GM12878 (cell line): Measurements from ENCODE around the gene GALNT11. TPM values are rescaled to one million over a fixed set of nuclear protein-coding genes. Genes with fewer than 3 reads are reported as not detected.

ENCODE experiments used
- ATAC-seq: fragments of 200-7000 bp; cut with Tn5 transposase; 3 replicates; pipeline ENCODE4 v1.9.1; 2020; ENCODE audit warnings: mild to moderate bottlenecking, moderate library complexity
- BruUV-seq: library from RNA; stranded (reverse); fragments of 400-500 nt; replicated peaks from 2 replicates; lab custom pipeline; 2021; lab: Mats Ljungman, UMichigan
- CTCF ChIA-PET: fragments of 300-600 bp; sonication (Branson Sonifier 250); formaldehyde crosslinking; extraction: SDS; loops from one replicate; lab custom pipeline; 2021; ENCODE audit warnings: inconsistent platforms; lab: Yijun Ruan, JAX
- POLR2A ChIA-PET: fragments of 350-600 bp; formaldehyde crosslinking; extraction: SDS; loops from one replicate; lab custom pipeline; 2021; ENCODE audit warnings: inconsistent platforms; lab: Charles Lee
- RAD21 ChIA-PET: fragments of 300-600 bp; sonication (Branson Sonifier 250); formaldehyde crosslinking; loops from one replicate; lab custom pipeline; 2023; ENCODE audit warnings: antibody characterized with exemption; ENCODE audit not compliant: unreplicated experiment; lab: Charles Lee
- SMC1A ChIA-PET: fragments of 300-600 bp; sonication (Branson Sonifier 250); formaldehyde crosslinking; loops from one replicate; lab custom pipeline; 2023; ENCODE audit not compliant: unreplicated experiment, uncharacterized antibody; lab: Charles Lee
- DNase-seq: peaks from one replicate; pipeline ENCODE4 v3.0.0-alpha.2; 2011; ENCODE audit warnings: low read depth, low spot score
- FAIRE-seq: peaks from 3 replicates; lab custom pipeline; 2011; peaks lifted over from hg19 to GRCh38; lab: Jason Lieb, UNC
- H2AFZ ChIP-seq: 2 replicates; pipeline ENCODE4 v1.6.0; 2011; ENCODE audit warnings: low read depth, low read length, control low read depth; ENCODE audit not compliant: control insufficient read depth
- H3K27ac ChIP-seq: 2 replicates; pipeline ENCODE4 v1.5.1; 2011; ENCODE audit warnings: control low read depth; ENCODE audit not compliant: control insufficient read depth, insufficient read depth
- H3K27me3 ChIP-seq, 2 experiments: replicated peaks in 1 of 2; 2 replicates each; pipeline versions ENCODE4 v1.6.0 to v1.6.1; 2011; ENCODE audit warnings: low read length in 1 of 2; ENCODE audit not compliant: control insufficient read depth in 2 of 2, insufficient read depth in 2 of 2
- H3K36me3 ChIP-seq, 2 experiments: 2 replicates each; pipeline ENCODE4 v1.5.1; 2011; ENCODE audit warnings: low read length in 1 of 2; ENCODE audit not compliant: control insufficient read depth in 2 of 2, insufficient read depth in 2 of 2
- H3K4me1 ChIP-seq: 2 replicates; pipeline ENCODE4 v1.6.1; 2011; ENCODE audit warnings: mild to moderate bottlenecking, low read length, moderate library complexity, mixed read lengths; ENCODE audit not compliant: control insufficient read depth, insufficient read depth
- H3K4me2 ChIP-seq: 2 replicates; pipeline ENCODE4 v1.6.0; 2011; ENCODE audit warnings: control low read depth; ENCODE audit not compliant: control insufficient read depth, insufficient read depth
- H3K4me3 ChIP-seq: fragments of 200-600 bp; sonication (generic); 2 replicates; pipeline ENCODE4 v1.5.1; 2016
- H3K79me2 ChIP-seq: 2 replicates; pipeline ENCODE4 v1.6.0; 2011; ENCODE audit warnings: low read length; ENCODE audit not compliant: control insufficient read depth, insufficient read depth
- H3K9ac ChIP-seq: 2 replicates; pipeline ENCODE4 v1.8.0; 2011; ENCODE audit warnings: low read length, control low read depth, mixed read lengths; ENCODE audit not compliant: control insufficient read depth, insufficient read depth
- H3K9me3 ChIP-seq: replicated peaks from 3 replicates; pipeline ENCODE4 v1.5.1; 2011; ENCODE audit warnings: mild to moderate bottlenecking, low read length; ENCODE audit not compliant: control insufficient read depth, insufficient read depth
- H4K20me1 ChIP-seq: 2 replicates; pipeline ENCODE4 v1.6.0; 2011; ENCODE audit not compliant: control insufficient read depth, insufficient read depth
- BHLHE40 ChIP-seq, 2 experiments: fragments of 450-650 bp in 1 of 2; IDR thresholded peaks; 2 replicates each; pipeline ENCODE4 v1.6.1; 2011 to 2017; ENCODE audit warnings: low read depth in 2 of 2, borderline replicate concordance in 1 of 2, improper control_type of control experiment in 1 of 2, low read length in 1 of 2, mild to moderate bottlenecking in 1 of 2
- GABPA ChIP-seq: IDR thresholded peaks from 2 replicates; pipeline ENCODE4 v1.6.1; 2014; ENCODE audit warnings: antibody characterized with exemption, low read depth, mild to moderate bottlenecking, inconsistent platforms
- MEF2B ChIP-seq: fragments of 450-650 bp; IDR thresholded peaks from 2 replicates; pipeline ENCODE4 v1.6.1; 2018; ENCODE audit warnings: mild to moderate bottlenecking, moderate library complexity; ENCODE audit not compliant: partially characterized antibody, poor library complexity, severe bottlenecking
- MYB ChIP-seq: fragments of 150-350 bp; IDR thresholded peaks from 2 replicates; pipeline ENCODE4 v1.6.1; 2014; ENCODE audit warnings: mild to moderate bottlenecking, low read depth, low read length, borderline replicate concordance
- RELA ChIP-seq: fragments of 450-650 bp; IDR thresholded peaks from 2 replicates; pipeline ENCODE4 v1.8.0; 2014; ENCODE audit warnings: borderline replicate concordance; ENCODE audit not compliant: partially characterized antibody
- STAT1 ChIP-seq: fragments of 450-650 bp; conservative IDR thresholded peaks from 2 replicates; pipeline ENCODE4 v1.6.1; 2014; ENCODE audit warnings: antibody characterized with exemption, mild to moderate bottlenecking
- SUPT20H ChIP-seq: IDR thresholded peaks from 2 replicates; pipeline ENCODE4 v1.6.1; 2011; ENCODE audit warnings: low read depth, mild to moderate bottlenecking, low read length, moderate library complexity, borderline replicate concordance; ENCODE audit not compliant: control insufficient read depth
- ZBTB40 ChIP-seq: fragments of 450-650 bp; IDR thresholded peaks from 2 replicates; pipeline ENCODE4 v1.6.1; 2016; ENCODE audit warnings: mild to moderate bottlenecking, moderate library complexity, borderline replicate concordance
- ZNF24 ChIP-seq: fragments of 450-650 bp; IDR thresholded peaks from 2 replicates; pipeline ENCODE4 v1.6.1; 2017; ENCODE audit warnings: antibody characterized with exemption, mild to moderate bottlenecking
- WGBS: methylation state at CpG from one replicate; pipeline ENCODE4 v1.1.6; 2016; ENCODE audit warnings: low lambda C conversion rate; ENCODE audit not compliant: insufficient replicate concordance, insufficient coverage; ENCODE audit errors: missing lambda C conversion rate; 5-methylcytosine and 5-hydroxymethylcytosine counted together
- in situ Hi-C: fragments of 300-500 bp; cut with MboI; formaldehyde crosslinking; loops from 9 replicates; pipeline ENCODE4 v1.14.3; 2018; ENCODE audit warnings: mixed read lengths
- intact Hi-C: fragments of 100-400 bp; cut with micrococcal nuclease; formaldehyde crosslinking; loops from one replicate; pipeline ENCODE4 v1.14.2; 2022; ENCODE audit not compliant: unreplicated experiment
- polyA plus RNA-seq, 11 experiments: library from polyadenylated mRNA; depleted of rRNA in 4 of 11; unstranded in 6 of 11; stranded (reverse) in 5 of 11; fragments of >200 nt; fragmentation: Nextera tagmentation in 4 of 11; fragmentation: Illumina TruSeq in 1 of 11; extraction: Ambion mirVana in 4 of 11; extraction: Trizol in 1 of 11; gene quantifications; 1 replicate in 1 of 11; 2 replicates in 10 of 11; pipeline versions ENCODE4 v1.2.1 to v1.2.3, GENCODE V29; 2011 to 2016; ENCODE audit warnings: inconsistent platforms in 2 of 11, missing spikeins in 2 of 11, low read depth in 1 of 11
- total RNA-seq, 4 experiments: library from RNA; depleted of rRNA in 3 of 4; stranded (reverse); fragments of >200 nt in 3 of 4; fragmentation: Illumina TruSeq in 1 of 4; extraction: Trizol in 1 of 4; gene quantifications; 2 replicates each; pipeline versions ENCODE4 v1.2.1 to v1.2.3, GENCODE V29; 2013 to 2021

Gene GALNT11
- total and polyA plus RNA-seq, 10 of the 15 experiments (the other 5 are each of a cell fraction or from before 2014, with no cell fraction given): 2.0 to 9.5 (median 6.4) TPM

- ChIA-PET SMC1A (no interaction called here), CTCF (no interaction called here), RAD21 (no interaction called here), POLR2A (interaction anchor here (0.6 kb wide), 1 partner anchor 20 kb away, joined by 7 read pairs; no protein-coding TSS in a partner anchor)
- in situ Hi-C loops: no loop called here
- WGBS: 99% methylated on average over 7 of the region's 7 CpGs
- BruUV-seq: no TSS peak
- Histone ChIP-seq H3K36me3 (no peaks in the 10 kb centered on the region; a peak in 2 of 4 replicates), H4K20me1 (no peaks in the 10 kb centered on the region), H3K4me1 (no peaks in the 10 kb centered on the region), H3K27ac (no peak overlapping the region), H3K9ac (no peak overlapping the region), H3K4me3 (no peak overlapping the region), H2AFZ (no peak overlapping the region), H3K27me3 (no peaks in the 10 kb centered on the region), H3K79me2 (no peaks in the 10 kb centered on the region), H3K9me3 (no peaks in the 10 kb centered on the region), H3K4me2 (no peak overlapping the region)
- no peak for TF ChIP-seq ZNF24
- no peak for TF ChIP-seq GABPA
- TF ChIP-seq SUPT20H: no peak
- no peak for TF ChIP-seq MYB
- TF ChIP-seq BHLHE40 (IDR thresholded peaks at IDR 0.05; ENCODE audit: borderline replicate concordance in 1 of 2, low read depth in 2 of 2, low read length in 1 of 2): no peak
- no peak for TF ChIP-seq RELA
- TF ChIP-seq MEF2B: no peak
- TF ChIP-seq STAT1: no peak
- no peak for TF ChIP-seq ZBTB40
- ATAC-seq (no peak), DNase-seq (no peak), FAIRE-seq (no peak)
- intact Hi-C loops: no loop called here
These were observed 77.6 kb downstream of the GALNT11 start for GRCh38 chr7:152103066-152103465.
